DMS53 treated with DMSO at 0.1 percent for 48 hours (cell line): ENCODE data around the gene MT1A.
A peak's percentile ranks its signal among the peaks of the same experiment; 100 is the strongest.

Experiments used
- DNase-seq: peaks from one replicate; lab custom pipeline; 2025; ENCODE audit not compliant: unreplicated experiment; lab: John Stamatoyannopoulos, UW

Gene MT1A

GRCh38 chr16:56637814-56638750 is at the start of gene MT1A:
MT1A (plus strand) TSS chr16:56638666; CDS start chr16:56638739, 73 bp downstream.
- peak; percentile 53 for DNase-seq

- peak; percentile 5 for DNase-seq
Observed at GRCh38 chr16:56588781-56589140, 49.7 kb upstream of the MT1A start.

GRCh38 chr16:56589141-56590039 is 49.1 kb upstream of the MT1A start, which contains the start of gene MT3:
MT3 (plus strand) TSS chr16:56589528; CDS start chr16:56589591, 63 bp downstream.
- peak; percentile 15 for DNase-seq

GRCh38 chr16:56591377-56592060 is 46.9 kb upstream of the MT1A start:
- no peak for DNase-seq

- DNase-seq, result no peak
Observed at GRCh38 chr16:56593573-56594291, 44.7 kb upstream of the MT1A start.

GRCh38 chr16:56594292-56594619 is 44.2 kb upstream of the MT1A start:
- no peak for DNase-seq

- DNase-seq, result peak; percentile 12
Observed at GRCh38 chr16:56600398-56600999, 38.0 kb upstream of the MT1A start.

- DNase-seq, result no peak
Observed at GRCh38 chr16:56601325-56601724, 37.1 kb upstream of the MT1A start.

GRCh38 chr16:56603589-56603988 is 34.9 kb upstream of the MT1A start:
- DNase-seq, result peak; percentile 57

GRCh38 chr16:56604966-56605365 is 33.5 kb upstream of the MT1A start:
- no peak for DNase-seq

GRCh38 chr16:56605475-56605874 is 33.0 kb upstream of the MT1A start:
- no peak for DNase-seq

GRCh38 chr16:56606071-56606475 is 32.4 kb upstream of the MT1A start:
- DNase-seq, result no peak

- no peak for DNase-seq
Observed at GRCh38 chr16:56606476-56607108, 31.9 kb upstream of the MT1A start.

- no peak for DNase-seq
Observed at GRCh38 chr16:56607109-56607618, 31.3 kb upstream of the MT1A start.

- no peak for DNase-seq
Observed at GRCh38 chr16:56607675-56608042, 30.8 kb upstream of the MT1A start.

GRCh38 chr16:56608043-56608875 is 30.2 kb upstream of the MT1A start, which contains the start of gene MT2A:
MT2A (plus strand) TSS chr16:56608584; CDS start chr16:56608656, 72 bp downstream.
- DNase-seq, result peak; percentile 97

- DNase-seq, result peak; percentile 61
Observed at GRCh38 chr16:56608876-56609462, 29.5 kb upstream of the MT1A start.

GRCh38 chr16:56609463-56609921 is 29.0 kb upstream of the MT1A start:
- DNase-seq, result peak; percentile 39
